Skin of body (tissue), 2 donors: ENCODE results near the gene ACSF3. TPM values are rescaled to one million over a fixed set of nuclear protein-coding genes. Genes with fewer than 3 reads are reported as not detected.
A peak's percentile ranks its signal among the peaks of the same experiment; 100 is the strongest.
"Not testable (repeated sequence)": the region's sequence is repeated elsewhere in the genome, so short reads cannot be mapped to it uniquely, and the experiment has no call there.

Source experiments
- DNase-seq: peaks from one replicate; lab custom pipeline; 2025; lab: John Stamatoyannopoulos, UW
- total RNA-seq: library from RNA; depleted of rRNA; stranded (reverse); fragments of >200 nt; gene quantifications from one replicate; pipeline ENCODE4 v1.2.3, GENCODE V29; 2014

ACSF3 gene
- total RNA-seq, 1 donor from 2014 or later, result 16.5 TPM

GRCh38 chr16:89157778-89158177 is 64.1 kb downstream of the ACSF3 start:
- no peak for DNase-seq

GRCh38 chr16:89159066-89159849 is 65.6 kb downstream of the ACSF3 start:
- no peak for DNase-seq

- no peak for DNase-seq
Observed at GRCh38 chr16:89159850-89160354, 66.2 kb downstream of the ACSF3 start.

GRCh38 chr16:89160977-89161701 is 67.5 kb downstream of the ACSF3 start:
- no peak for DNase-seq

- DNase-seq, result no peak
Observed at GRCh38 chr16:89161763-89162713, 68.4 kb downstream of the ACSF3 start.

GRCh38 chr16:89163297-89163696 is 69.6 kb downstream of the ACSF3 start:
- DNase-seq, result no peak

GRCh38 chr16:89164436-89164835 is 70.8 kb downstream of the ACSF3 start:
- no peak for DNase-seq

- no peak for DNase-seq
Observed at GRCh38 chr16:89164847-89165680, 71.4 kb downstream of the ACSF3 start.

- DNase-seq, result not testable (repeated sequence)
Observed at GRCh38 chr16:89165681-89165979, 72.0 kb downstream of the ACSF3 start.

- DNase-seq, result no peak
Observed at GRCh38 chr16:89166696-89167424, 73.2 kb downstream of the ACSF3 start.

GRCh38 chr16:89167425-89167941 is 73.8 kb downstream of the ACSF3 start:
- peak; percentile 37 for DNase-seq

GRCh38 chr16:89168381-89169189 is 74.9 kb downstream of the ACSF3 start:
- no peak for DNase-seq

- DNase-seq, result no peak
Observed at GRCh38 chr16:89169778-89170177, 76.1 kb downstream of the ACSF3 start.

GRCh38 chr16:89170346-89171215 is 76.9 kb downstream of the ACSF3 start:
- no peak for DNase-seq

GRCh38 chr16:89171216-89172170 is 77.8 kb downstream of the ACSF3 start, which contains the start of gene CDH15:
Gene CDH15, plus strand, starts transcription at chr16:89171748. Its CDS starts 84 bp downstream, at chr16:89171832.
- peak; percentile 78 for DNase-seq

- DNase-seq, result no peak
Observed at GRCh38 chr16:89172171-89172527, 78.5 kb downstream of the ACSF3 start.
